KMS-11 (cell line): ENCODE results near the gene ETV3.
"Not testable (repeated sequence)": the region's sequence is repeated elsewhere in the genome, so short reads cannot be mapped to it uniquely, and the experiment has no call there.

Experiments used
- H2AFZ ChIP-seq: fragments of 200-600 bp; sonication (generic); 2 replicates; pipeline ENCODE4 v1.6.1; 2016; ENCODE audit warnings: antibody characterized with exemption, mixed run types, low read depth
- H3K27ac ChIP-seq: fragments of 200-600 bp; sonication (generic); 2 replicates; pipeline ENCODE4 v1.6.1; 2016; ENCODE audit warnings: mild to moderate bottlenecking, mixed run types
- H3K27me3 ChIP-seq: fragments of 200-600 bp; sonication (generic); 2 replicates; pipeline ENCODE4 v1.6.1; 2017; ENCODE audit warnings: mild to moderate bottlenecking, low read depth, mixed run types, moderate library complexity; ENCODE audit not compliant: insufficient read depth
- H3K36me3 ChIP-seq: fragments of 200-600 bp; sonication (generic); 2 replicates; pipeline ENCODE4 v1.6.1; 2017; ENCODE audit warnings: mild to moderate bottlenecking, mixed run types; ENCODE audit not compliant: insufficient read depth
- H3K4me1 ChIP-seq: fragments of 200-600 bp; sonication (generic); 2 replicates; pipeline ENCODE4 v1.6.1; 2016; ENCODE audit warnings: mild to moderate bottlenecking, low read depth, mixed run types; ENCODE audit not compliant: poor library complexity, severe bottlenecking
- H3K4me2 ChIP-seq: fragments of 200-600 bp; sonication (generic); 2 replicates; pipeline ENCODE4 v1.7.0; 2016; ENCODE audit warnings: mild to moderate bottlenecking, mixed run types
- H3K4me3 ChIP-seq: fragments of 200-600 bp; sonication (generic); IDR thresholded peaks from 2 replicates; pipeline ENCODE4 v1.6.1; 2017; ENCODE audit warnings: low read depth, low read length, mixed read lengths; ENCODE audit not compliant: insufficient read depth
- H3K79me2 ChIP-seq: fragments of 200-600 bp; sonication (generic); 2 replicates; pipeline ENCODE4 v1.6.1; 2016; ENCODE audit warnings: low read depth, mixed run types; ENCODE audit not compliant: insufficient read depth
- H3K9ac ChIP-seq: fragments of 200-600 bp; sonication (generic); 2 replicates; pipeline ENCODE4 v1.6.1; 2016; ENCODE audit warnings: mild to moderate bottlenecking, mixed run types
- H4K20me1 ChIP-seq: fragments of 200-600 bp; sonication (generic); 2 replicates; pipeline ENCODE4 v1.6.1; 2016; ENCODE audit warnings: mild to moderate bottlenecking, mixed run types; ENCODE audit not compliant: insufficient read depth
- TF ChIP-seq, protein P1 (sequence below): fragments of 200-600 bp; sonication (generic); conservative IDR thresholded peaks from 2 replicates; pipeline ENCODE4 v1.6.1; 2017; ENCODE audit warnings: low read depth, mild to moderate bottlenecking, antibody characterized with exemption, low read length, moderate library complexity, mixed read lengths

ETV3 gene

DNA sequence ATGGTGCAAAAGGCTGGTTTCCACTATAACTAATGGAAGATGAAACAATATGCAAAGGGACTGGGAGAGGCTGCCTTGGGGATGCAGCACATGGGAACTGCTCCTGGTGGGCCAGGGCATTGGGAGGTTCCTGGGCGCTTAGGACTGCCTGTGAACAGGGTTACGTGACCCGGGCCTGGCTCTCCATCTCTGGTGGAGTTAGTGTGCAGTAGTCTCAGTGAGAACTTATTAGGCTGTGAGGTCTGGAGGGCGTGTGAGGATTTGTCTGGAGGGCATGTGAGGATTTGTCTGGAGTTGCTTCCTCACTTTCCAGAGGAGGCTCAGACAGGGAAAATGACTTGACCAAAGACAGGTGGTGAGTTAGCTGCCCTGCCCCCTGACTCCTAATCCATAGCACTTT lies 37.0 kb downstream of the ETV3 start:
- TF ChIP-seq, protein P1, sequence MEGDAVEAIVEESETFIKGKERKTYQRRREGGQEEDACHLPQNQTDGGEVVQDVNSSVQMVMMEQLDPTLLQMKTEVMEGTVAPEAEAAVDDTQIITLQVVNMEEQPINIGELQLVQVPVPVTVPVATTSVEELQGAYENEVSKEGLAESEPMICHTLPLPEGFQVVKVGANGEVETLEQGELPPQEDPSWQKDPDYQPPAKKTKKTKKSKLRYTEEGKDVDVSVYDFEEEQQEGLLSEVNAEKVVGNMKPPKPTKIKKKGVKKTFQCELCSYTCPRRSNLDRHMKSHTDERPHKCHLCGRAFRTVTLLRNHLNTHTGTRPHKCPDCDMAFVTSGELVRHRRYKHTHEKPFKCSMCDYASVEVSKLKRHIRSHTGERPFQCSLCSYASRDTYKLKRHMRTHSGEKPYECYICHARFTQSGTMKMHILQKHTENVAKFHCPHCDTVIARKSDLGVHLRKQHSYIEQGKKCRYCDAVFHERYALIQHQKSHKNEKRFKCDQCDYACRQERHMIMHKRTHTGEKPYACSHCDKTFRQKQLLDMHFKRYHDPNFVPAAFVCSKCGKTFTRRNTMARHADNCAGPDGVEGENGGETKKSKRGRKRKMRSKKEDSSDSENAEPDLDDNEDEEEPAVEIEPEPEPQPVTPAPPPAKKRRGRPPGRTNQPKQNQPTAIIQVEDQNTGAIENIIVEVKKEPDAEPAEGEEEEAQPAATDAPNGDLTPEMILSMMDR: no peak
- Histone ChIP-seq H3K27me3 (no peaks in the 10 kb centered on the region; the same call in 1 of the 2 replicates), H4K20me1 (no peaks in the 10 kb centered on the region), H3K4me2 (no peak overlapping the region), H3K36me3 (no peaks in the 10 kb centered on the region), H3K79me2 (no peaks in the 10 kb centered on the region), H3K4me1 (peaks cover 3% of the 10 kb centered on the region), H3K9ac (no peak overlapping the region), H3K27ac (no peak overlapping the region), H3K4me3 (no peak overlapping the region), H2AFZ (no peak overlapping the region)

DNA sequence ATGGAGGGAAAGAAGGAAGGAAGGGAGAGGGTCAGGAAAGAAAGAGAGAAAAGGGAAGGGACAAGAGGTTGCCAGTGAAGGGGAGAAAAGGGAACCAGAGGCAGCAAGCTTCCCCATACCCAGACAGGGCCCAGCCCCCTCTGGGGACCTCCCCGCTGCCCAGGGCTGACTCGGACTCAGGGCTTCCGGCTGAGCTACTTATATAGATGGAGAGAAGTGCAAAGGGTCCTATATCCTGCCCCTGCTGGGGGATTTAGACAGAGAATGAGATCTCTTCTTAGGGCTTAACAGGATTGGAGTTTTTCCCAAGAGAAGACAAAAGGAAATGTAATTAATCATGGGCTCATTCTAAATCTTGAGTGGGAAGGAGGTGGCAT lies 38.6 kb downstream of the ETV3 start, which contains the start of gene ETV3L:
TSS of gene ETV3L (minus strand) at position 176 of the 377 bp plus-strand sequence. CDS start 285 bp downstream, outside the sequence.
- TF ChIP-seq, protein P1: no peak
- H2AFZ ChIP-seq: no peak within 1 kb of the TSS
- H3K4me3 ChIP-seq: no peak within 1 kb of the TSS
- H3K27ac ChIP-seq: no peak within 1 kb of the TSS
- H3K4me1 ChIP-seq: no peaks in the 10 kb centered on the region
- no peaks in the 10 kb centered on the region for H3K79me2 ChIP-seq
- no peak within 1 kb of the TSS for H3K4me2 ChIP-seq
- no peak within 1 kb of the TSS for H3K9ac ChIP-seq
- no peaks in the 10 kb centered on the region for H3K27me3 ChIP-seq
- H3K36me3 ChIP-seq: no peaks in the 10 kb centered on the region
- no peaks in the 10 kb centered on the region for H4K20me1 ChIP-seq

GRCh38 chr1:157098987-157099632 lies 39.1 kb downstream of the ETV3 start:
- not testable (repeated sequence) for H2AFZ ChIP-seq, H3K36me3 ChIP-seq, H3K27me3 ChIP-seq, H3K4me2 ChIP-seq, H3K79me2 ChIP-seq, H3K27ac ChIP-seq, H3K4me1 ChIP-seq, H3K4me3 ChIP-seq, H4K20me1 ChIP-seq, H3K9ac ChIP-seq

DNA sequence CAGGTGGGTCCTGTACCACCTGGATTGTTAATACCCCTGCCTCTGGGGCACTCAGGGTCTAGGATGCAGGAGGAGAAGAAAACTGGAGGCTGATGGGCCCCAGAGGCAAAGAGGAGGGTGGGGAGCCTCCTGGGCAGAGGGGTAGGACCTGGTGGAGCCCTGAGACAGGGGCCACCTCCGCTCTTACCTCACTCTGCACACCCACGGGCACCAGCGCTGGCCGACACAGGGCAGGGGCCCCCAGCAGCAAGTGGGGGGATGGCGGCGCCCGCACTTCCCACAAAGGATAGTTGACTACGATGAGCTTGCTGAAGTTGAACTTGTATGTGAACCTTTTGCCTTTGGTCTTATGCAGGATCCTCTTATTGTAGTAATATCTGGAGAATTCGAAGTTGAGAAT lies 39.7 kb downstream of the ETV3 start:
- TF ChIP-seq, protein P1: no peak

GRCh38 chr1:157097692-157098091 lies 40.5 kb downstream of the ETV3 start:
- Histone ChIP-seq H2AFZ (no peak overlapping the region), H3K4me3 (no peak overlapping the region), H3K4me2 (no peak overlapping the region), H3K4me1 (no peaks in the 10 kb centered on the region), H3K9ac (no peak overlapping the region), H4K20me1 (no peaks in the 10 kb centered on the region), H3K36me3 (no peaks in the 10 kb centered on the region), H3K27ac (no peak overlapping the region), H3K79me2 (no peaks in the 10 kb centered on the region), H3K27me3 (no peaks in the 10 kb centered on the region)
- TF ChIP-seq, protein P1: no peak

More for the DNA sequence above, 39.7 kb downstream of the ETV3 start:
- Histone ChIP-seq H3K27me3 (no peaks in the 10 kb centered on the region), H3K4me3 (no peak overlapping the region), H3K79me2 (no peaks in the 10 kb centered on the region), H3K9ac (no peak overlapping the region), H3K4me1 (no peaks in the 10 kb centered on the region), H3K4me2 (no peak overlapping the region), H2AFZ (no peak overlapping the region), H3K27ac (no peak overlapping the region), H3K36me3 (no peaks in the 10 kb centered on the region), H4K20me1 (no peaks in the 10 kb centered on the region)
